Right renal cortex interstitium (tissue), 3 donors: Measurements from ENCODE around the gene SPTLC3. TPM values are rescaled to one million over a fixed set of nuclear protein-coding genes. Genes with fewer than 3 reads are reported as not detected.
"Not testable (repeated sequence)": the region's sequence is repeated elsewhere in the genome, so short reads cannot be mapped to it uniquely, and the experiment has no call there.

Experiments
- DNase-seq, 3 donors: peaks; one replicate each; pipeline ENCODE4 v3.0.0-alpha.2; 2013; ENCODE audit warnings: low read depth in 3 of 3, low spot score in 2 of 3
- polyA plus RNA-seq, 3 donors: library from polyadenylated mRNA; unstranded; fragments of 120-200 nt; gene quantifications; one replicate each; pipeline ENCODE4 v1.2.1, GENCODE V29; 2013; ENCODE audit not compliant: insufficient read length in 3 of 3

The SPTLC3 gene
- 10 to 100 TPM; 19.6 to 20.3 (median 20.1) TPM for polyA plus RNA-seq

GRCh38 chr20:13008761-13009681, at the start of gene SPTLC3:
Gene SPTLC3, plus strand, starts transcription at chr20:13008972. Its CDS starts 296 bp downstream, at chr20:13009268.
- DNase-seq, result peak; percentile 29 to 37 (median 33)

- no peak for DNase-seq
Measured at GRCh38 chr20:12961725-12962124, 47.0 kb upstream of the SPTLC3 start.

GRCh38 chr20:12962895-12963294, 45.9 kb upstream of the SPTLC3 start:
- peak in 1 of 3 donors; percentile 2 for DNase-seq

- DNase-seq, result peak in 1 of 3 donors; percentile 5
Measured at GRCh38 chr20:12963416-12963815, 45.4 kb upstream of the SPTLC3 start.

- DNase-seq, result no peak
Measured at GRCh38 chr20:12965212-12965869, 43.4 kb upstream of the SPTLC3 start.

DNA sequence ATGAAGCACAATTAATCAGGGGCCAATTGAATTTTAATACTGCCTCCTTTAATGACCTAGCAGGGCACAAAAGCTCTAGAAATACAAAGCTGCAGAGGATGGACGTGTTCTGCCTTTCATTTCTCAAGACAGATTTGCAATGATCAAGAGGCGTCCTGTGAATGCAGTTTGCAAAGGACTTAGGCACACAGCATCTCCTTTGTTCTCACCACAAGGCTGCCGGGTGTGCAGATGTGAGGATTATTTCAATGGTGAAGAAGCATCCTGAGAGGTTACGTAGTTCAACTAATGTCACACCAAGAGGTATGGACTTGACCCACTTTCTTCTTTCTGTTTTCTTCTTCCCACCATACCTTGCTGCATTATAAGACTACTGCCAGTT, 42.9 kb upstream of the SPTLC3 start:
- no peak for DNase-seq

GRCh38 chr20:12966468-12967085, 42.2 kb upstream of the SPTLC3 start:
- no peak for DNase-seq

DNA sequence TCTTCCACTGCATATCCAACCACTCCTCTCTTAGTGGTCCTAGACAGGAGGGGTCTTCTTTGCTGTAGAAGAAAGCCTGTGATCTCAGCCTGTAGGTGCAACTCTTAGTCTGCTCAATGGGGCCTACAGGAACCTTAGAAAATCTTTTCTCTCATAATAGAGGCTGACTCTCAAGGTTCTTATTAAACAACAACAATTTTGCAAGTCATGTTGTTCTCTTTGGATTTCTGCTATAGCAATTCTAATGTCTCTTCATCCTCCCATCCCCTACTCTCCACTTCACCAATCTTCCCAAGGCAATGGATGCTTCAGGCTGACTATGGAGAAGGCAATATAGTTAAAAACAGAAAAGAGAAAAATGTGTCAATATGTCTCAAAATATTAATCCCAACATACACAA, 40.8 kb upstream of the SPTLC3 start:
- no peak for DNase-seq

- no peak for DNase-seq
Measured at GRCh38 chr20:12968472-12968871, 40.3 kb upstream of the SPTLC3 start.

- DNase-seq, result no peak
Measured at GRCh38 chr20:12969071-12969669, 39.6 kb upstream of the SPTLC3 start.

GRCh38 chr20:12970372-12970821, 38.4 kb upstream of the SPTLC3 start:
- peak in 1 of 3 donors; percentile 16 for DNase-seq

GRCh38 chr20:12975833-12976608, 32.8 kb upstream of the SPTLC3 start:
- DNase-seq, result no peak

DNA sequence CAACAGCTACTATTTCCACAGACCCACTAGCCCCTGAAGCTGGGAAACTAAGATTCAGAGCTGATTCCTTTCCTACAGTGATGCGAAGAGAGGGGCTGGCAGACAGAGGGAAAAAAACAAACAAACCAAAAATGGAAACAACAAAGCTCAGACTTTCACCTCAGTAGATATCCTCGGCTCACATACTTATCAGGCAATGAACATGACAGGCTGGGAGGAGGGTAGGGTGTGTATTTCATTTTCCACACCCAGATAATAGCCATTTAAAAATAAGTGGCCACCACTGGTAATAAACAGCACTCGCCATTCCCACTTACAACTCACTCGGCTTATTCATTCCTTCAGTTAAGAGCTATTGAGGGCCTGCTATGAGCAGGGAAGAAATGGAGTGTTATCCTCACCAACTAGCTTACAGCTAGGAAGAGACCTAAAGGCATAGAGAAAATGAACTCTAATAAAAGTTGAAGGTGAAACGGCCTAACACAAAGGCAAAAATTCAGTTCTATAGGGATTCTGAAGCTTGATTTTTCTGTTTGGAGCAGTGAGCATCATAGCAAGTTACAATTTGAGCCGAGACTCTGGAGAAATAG, 32.0 kb upstream of the SPTLC3 start:
- no peak for DNase-seq

DNA sequence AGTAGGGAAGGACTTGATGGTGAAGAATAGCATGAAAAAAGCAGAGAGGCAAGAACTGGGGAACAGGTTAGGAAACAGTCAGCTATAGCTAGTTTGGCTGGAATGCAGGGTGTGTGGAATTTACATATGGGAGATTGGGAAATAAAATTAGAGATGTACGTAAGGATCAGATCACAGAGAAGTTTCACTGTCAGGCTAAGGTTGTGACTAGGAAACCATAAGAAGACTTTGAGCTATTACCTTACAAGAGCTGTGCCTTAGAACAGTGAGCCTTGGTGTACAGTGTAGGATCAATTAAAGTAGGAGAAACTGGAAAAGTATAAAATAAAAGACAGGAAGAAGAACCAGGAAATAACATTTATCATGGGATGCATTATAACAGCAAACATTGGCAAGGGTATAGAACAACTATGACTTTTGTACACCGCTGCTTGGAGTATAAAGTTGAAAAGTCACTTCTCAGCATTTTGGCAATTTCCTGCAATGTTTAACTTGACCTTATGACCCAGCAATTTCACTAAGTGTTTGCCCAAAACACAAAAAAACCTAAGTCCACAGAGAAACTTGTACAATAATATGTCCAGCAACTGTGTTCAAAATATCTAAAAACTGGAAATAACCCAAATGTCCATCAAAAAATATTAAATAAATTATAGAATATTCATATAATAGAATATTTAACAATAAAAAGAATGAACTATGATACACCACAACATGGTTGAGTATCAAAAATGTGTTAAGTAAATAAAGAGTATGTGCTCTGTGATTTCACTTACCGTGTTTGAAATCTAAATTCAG, 31.2 kb upstream of the SPTLC3 start:
- no peak for DNase-seq

DNA sequence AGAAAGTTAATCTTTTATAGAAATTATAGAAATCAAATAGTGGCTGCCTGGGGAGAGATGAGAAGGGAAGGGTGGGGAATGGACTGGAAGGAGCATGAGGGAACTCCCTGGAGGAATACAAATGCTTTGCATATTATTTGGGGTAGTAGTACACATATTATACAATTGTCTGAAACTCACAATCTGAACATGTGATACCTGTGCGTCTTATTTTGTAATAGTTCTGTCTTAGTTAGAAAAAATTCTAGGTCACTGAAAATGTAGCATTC, 30.7 kb upstream of the SPTLC3 start:
- DNase-seq, result no peak

GRCh38 chr20:12978613-12979495, 29.9 kb upstream of the SPTLC3 start:
- DNase-seq, result no peak

DNA sequence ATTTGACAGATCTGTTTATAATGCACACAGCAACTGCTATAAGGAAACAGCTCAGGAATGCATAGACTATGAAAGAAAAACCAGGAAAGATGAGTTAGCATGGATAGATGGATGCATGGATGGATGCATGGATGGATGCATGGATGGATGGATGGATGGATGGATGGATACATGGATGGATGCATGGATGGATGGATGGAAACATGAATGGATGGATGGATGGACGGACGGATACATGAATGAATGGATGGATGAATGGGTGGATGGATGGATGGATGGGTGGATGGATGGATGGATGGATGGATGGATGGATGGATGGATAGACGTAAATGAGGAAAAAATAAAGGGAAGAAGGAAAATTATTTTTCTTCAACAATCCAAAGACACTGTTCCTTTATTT, 29.1 kb upstream of the SPTLC3 start:
- not testable (repeated sequence) for DNase-seq

DNA sequence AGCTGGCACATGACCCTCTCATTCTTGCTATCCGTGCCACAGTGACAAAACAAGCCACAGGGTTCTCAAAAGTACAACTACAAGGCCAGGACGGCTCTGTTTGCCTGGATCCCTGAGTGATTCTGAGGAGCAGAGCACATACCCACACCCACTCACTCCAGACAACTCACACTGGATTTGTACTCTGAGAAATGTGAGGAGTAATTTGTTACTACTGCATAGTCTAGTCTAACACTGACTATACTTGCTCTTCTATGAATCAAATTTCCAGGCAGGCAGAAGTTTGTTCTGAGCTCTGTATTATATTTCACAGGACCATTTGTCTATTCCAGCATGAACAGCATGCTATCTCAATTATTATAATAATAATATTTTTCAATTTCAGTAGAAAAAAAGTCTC, 26.7 kb upstream of the SPTLC3 start:
- DNase-seq, result no peak
